Osteocyte (in vitro differentiated cells): ENCODE results near the gene EIF6. TPM values are rescaled to one million over a fixed set of nuclear protein-coding genes. Genes with fewer than 3 reads are reported as not detected.
"Not testable (repeated sequence)": the region's sequence is repeated elsewhere in the genome, so short reads cannot be mapped to it uniquely, and the experiment has no call there.

Experiments
- DNase-seq: peaks from one replicate; pipeline ENCODE4 v3.0.0; 2021; ENCODE audit warnings: mixed read lengths; ENCODE audit not compliant: unreplicated experiment; ENCODE audit errors: extremely low spot score
- H3K27ac Mint-ChIP-seq: one replicate; pipeline ENCODE4 v1.8.0; 2021; ENCODE audit warnings: mild to moderate bottlenecking, mixed read lengths; ENCODE audit not compliant: unreplicated experiment
- H3K27me3 Mint-ChIP-seq: one replicate; pipeline ENCODE4 v1.8.0; 2021; ENCODE audit warnings: mixed read lengths; ENCODE audit not compliant: unreplicated experiment
- H3K36me3 Mint-ChIP-seq: one replicate; pipeline ENCODE4 v1.8.0; 2021; ENCODE audit warnings: mixed read lengths; ENCODE audit not compliant: unreplicated experiment
- H3K4me1 Mint-ChIP-seq: one replicate; pipeline ENCODE4 v1.8.0; 2021; ENCODE audit warnings: mixed read lengths; ENCODE audit not compliant: unreplicated experiment
- H3K4me3 Mint-ChIP-seq: one replicate; pipeline ENCODE4 v1.8.0; 2021; ENCODE audit warnings: mild to moderate bottlenecking, moderate library complexity, mixed read lengths; ENCODE audit not compliant: unreplicated experiment
- H3K9me3 Mint-ChIP-seq: one replicate; pipeline ENCODE4 v1.8.0; 2021; ENCODE audit warnings: mixed read lengths; ENCODE audit not compliant: unreplicated experiment
- total RNA-seq: library from RNA; stranded (reverse); gene quantifications from 2 replicates; pipeline ENCODE4 v1.2.1, GENCODE V29; 2021
- TF ChIP-seq, protein P1 (sequence below): fragments of 200-600 bp; sonication (generic); IDR thresholded peaks from 2 replicates; pipeline ENCODE4 v1.5.0; 2021; ENCODE audit warnings: antibody characterized with exemption, mild to moderate bottlenecking, moderate library complexity

Gene EIF6
- total RNA-seq, 1 donor from 2014 or later, result 131 TPM

DNA sequence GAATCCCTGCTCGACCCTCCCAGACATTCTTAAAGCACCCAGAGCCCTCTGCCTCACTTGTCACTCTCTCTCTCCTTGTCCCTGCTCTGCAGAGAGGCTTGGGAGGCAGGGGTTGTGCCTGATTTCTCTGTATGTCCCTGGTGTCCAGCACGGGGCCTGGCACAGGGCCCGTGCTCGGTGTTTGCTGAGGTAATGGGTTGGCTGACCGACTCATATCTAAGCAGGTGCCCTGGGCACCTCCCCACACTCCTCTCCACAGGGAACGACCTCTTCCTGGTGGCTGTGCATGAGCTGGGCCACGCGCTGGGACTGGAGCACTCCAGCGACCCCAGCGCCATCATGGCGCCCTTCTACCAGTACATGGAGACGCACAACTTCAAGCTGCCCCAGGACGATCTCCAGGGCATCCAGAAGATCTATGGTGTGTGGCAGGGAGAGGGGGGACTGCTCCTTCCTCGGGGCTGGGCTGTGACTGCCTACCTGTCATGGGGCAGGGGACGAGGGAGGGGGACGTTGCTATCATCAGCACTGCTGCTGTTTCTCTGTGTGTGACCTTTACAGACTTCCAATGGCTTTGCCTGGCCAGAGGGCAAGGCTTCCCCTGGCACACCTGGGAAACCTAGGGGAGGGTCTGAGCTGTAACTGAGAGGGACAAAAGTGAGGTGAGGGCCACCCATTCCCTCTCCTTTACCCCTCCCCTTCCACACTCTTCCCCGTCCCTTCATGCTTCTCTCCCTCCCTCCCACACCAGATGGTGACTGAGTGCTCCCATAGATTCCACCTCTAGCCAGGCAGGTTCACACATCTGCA, 20.8 kb downstream of the EIF6 start:
- Mint-ChIP-seq H3K36me3 (peaks cover 18% of the 10 kb centered on the region), H3K4me1 (peaks cover 12% of the 10 kb centered on the region), H3K4me3 (no peak overlapping the region), H3K9me3 (no peaks in the 10 kb centered on the region), H3K27me3 (no peaks in the 10 kb centered on the region), H3K27ac (peak overlapping the region; percentile 58)
- DNase-seq, result no peak
- TF ChIP-seq, protein P1, sequence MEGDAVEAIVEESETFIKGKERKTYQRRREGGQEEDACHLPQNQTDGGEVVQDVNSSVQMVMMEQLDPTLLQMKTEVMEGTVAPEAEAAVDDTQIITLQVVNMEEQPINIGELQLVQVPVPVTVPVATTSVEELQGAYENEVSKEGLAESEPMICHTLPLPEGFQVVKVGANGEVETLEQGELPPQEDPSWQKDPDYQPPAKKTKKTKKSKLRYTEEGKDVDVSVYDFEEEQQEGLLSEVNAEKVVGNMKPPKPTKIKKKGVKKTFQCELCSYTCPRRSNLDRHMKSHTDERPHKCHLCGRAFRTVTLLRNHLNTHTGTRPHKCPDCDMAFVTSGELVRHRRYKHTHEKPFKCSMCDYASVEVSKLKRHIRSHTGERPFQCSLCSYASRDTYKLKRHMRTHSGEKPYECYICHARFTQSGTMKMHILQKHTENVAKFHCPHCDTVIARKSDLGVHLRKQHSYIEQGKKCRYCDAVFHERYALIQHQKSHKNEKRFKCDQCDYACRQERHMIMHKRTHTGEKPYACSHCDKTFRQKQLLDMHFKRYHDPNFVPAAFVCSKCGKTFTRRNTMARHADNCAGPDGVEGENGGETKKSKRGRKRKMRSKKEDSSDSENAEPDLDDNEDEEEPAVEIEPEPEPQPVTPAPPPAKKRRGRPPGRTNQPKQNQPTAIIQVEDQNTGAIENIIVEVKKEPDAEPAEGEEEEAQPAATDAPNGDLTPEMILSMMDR, result no peak

DNA sequence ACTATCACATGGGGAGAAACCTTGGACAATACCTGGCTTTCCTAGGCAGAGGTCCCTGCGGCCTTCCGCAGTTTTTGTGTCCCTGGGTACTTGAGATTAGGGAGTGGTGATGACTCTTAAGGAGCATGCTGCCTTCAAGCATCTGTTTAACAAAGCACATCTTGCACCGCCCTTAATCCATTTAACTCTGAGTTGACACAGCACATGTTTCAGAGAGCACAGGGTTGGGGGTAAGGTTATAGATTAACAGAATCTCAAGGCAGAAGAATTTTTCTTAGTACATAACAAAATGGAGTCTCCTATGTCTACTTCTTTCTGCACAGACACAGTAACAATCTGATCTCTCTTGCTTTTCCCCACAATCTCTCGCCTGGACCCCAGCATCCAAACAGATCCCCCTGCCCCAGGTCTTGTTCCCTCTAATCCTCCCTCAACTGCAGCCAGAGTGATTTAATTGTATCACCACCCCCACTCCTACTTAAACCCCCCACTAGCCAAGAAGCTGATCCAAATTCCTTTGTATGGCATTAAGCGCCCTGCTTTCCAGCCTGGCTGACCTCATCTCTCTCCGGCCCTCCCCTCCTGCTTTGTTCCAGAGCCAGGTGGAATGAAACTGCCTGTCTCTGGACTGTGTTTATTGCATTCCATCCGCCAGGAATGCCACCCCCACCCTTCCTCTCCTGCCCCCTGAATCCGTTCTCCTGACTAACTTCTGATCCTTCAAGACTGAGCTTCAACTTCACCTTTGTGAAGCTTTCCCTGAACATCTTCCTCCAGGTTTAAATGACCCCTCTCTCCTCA, 21.6 kb downstream of the EIF6 start:
- Mint-ChIP-seq H3K4me1 (peaks cover 12% of the 10 kb centered on the region), H3K36me3 (peaks cover 20% of the 10 kb centered on the region), H3K27ac (peak overlapping the region; percentile 58)
- H3K9me3 Mint-ChIP-seq, H3K27me3 Mint-ChIP-seq, H3K4me3 Mint-ChIP-seq, DNase-seq: not testable (repeated sequence)

DNA sequence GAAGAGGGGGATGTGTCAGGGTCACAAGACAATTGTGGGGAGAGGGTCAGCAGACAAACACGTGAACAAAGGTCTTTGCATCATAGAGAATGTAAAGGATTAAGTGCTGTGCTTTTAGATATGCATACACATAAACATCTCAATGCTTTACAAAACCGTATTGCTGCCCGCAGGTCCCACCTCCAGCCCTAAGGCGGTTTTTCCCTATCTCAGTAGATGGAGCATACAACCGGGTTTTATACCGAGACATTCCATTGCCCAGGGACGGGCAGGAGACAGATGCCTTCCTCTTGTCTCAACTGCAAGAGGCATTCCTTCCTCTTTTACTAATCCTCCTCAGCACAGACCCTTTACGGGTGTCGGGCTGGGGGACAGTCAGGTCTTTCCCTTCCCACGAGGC, 22.3 kb downstream of the EIF6 start:
- H3K36me3 Mint-ChIP-seq, result peaks cover 16% of the 10 kb centered on the region
- H3K4me3 Mint-ChIP-seq, result not testable (repeated sequence)

DNA sequence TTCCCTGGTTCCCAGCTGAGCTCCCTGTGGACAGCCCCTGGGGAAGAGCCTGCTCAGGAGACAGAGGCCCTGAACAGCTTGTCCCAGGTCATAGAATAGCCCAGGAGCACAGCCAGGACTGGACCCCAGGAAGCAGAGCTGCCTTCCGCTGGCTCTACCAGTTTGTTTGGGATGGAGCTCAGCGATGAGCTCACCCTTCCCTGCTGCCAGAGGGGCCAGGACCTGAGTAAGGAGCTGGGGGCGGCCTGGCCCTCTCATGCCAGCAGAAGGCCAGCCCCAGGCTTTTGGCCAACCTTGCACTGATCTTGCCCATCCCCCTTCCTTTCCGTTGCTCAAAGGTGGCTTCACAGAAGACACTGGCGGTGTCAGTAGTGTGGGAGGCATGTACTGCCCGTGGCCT, 24.1 kb downstream of the EIF6 start:
- Mint-ChIP-seq H3K27ac (no peak overlapping the region), H3K9me3 (no peaks in the 10 kb centered on the region), H3K4me3 (no peak overlapping the region), H3K27me3 (no peaks in the 10 kb centered on the region), H3K36me3 (peaks cover 12% of the 10 kb centered on the region), H3K4me1 (peaks cover 14% of the 10 kb centered on the region)
- no peak for DNase-seq
- TF ChIP-seq, protein P1, result no peak

More for the DNA sequence above, 22.3 kb downstream of the EIF6 start:
- not testable (repeated sequence) for H3K9me3 Mint-ChIP-seq, H3K27ac Mint-ChIP-seq, DNase-seq, H3K27me3 Mint-ChIP-seq
- H3K4me1 Mint-ChIP-seq, result peaks cover 14% of the 10 kb centered on the region

DNA sequence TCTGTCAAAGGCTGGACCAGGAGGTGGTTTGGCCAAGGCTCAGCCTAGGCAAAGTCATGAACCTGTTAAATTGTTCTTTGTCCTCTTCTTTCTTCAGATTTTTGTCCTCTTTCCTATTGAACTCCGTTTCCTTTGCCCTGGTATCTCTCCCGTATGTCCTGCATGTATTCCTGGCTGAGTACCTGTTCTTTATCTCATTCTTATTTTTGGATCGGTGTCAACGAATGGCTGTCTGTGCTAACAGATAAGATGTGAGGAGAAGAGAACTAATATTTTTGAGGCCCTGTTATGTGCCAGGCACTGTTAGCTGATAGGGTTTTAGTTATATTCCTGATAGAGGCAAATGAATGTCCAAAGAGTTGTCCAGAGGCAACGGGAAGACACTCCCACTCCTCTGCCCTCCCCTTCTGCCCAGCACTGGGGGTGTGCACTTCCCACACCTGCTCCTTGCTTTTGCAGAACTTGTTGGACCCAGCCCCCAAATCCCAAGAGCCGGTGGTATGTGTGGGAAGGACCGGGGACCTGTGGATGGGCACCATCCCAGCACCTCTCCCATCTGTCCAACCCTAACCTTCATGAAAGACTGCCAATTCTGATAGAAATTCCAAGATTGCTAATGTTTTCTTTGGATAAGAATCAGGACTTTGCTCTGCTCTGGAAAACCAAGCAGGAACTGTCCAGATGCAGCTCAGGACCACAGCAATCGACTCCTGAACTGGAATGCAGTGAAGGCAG, 27.2 kb downstream of the EIF6 start:
- DNase-seq, result no peak
- TF ChIP-seq, protein P1, result no peak
- Mint-ChIP-seq H3K27me3 (no peaks in the 10 kb centered on the region), H3K27ac (no peak overlapping the region), H3K36me3 (peaks cover 6% of the 10 kb centered on the region), H3K4me3 (no peak overlapping the region), H3K4me1 (peaks cover 2% of the 10 kb centered on the region), H3K9me3 (no peaks in the 10 kb centered on the region)
